ENCODE measurements around the gene HNRNPAB. TPM values are rescaled to one million over a fixed set of nuclear protein-coding genes. Genes with fewer than 3 reads are reported as not detected.

The HNRNPAB gene
- total RNA-seq, 1 experiment from 2014 or later, result 547 TPM

- peak overlapping the region in 2 of 3 experiments; percentile 80 to 82; a peak in 4 of 7 replicates for H3K27ac Mint-ChIP-seq
- Histone ChIP-seq H3K23ac (ENCODE audit: insufficient read length, low read depth, low read length) (no peak overlapping the region), H3K79me2 (ENCODE audit: insufficient read depth, low read length) (peaks cover 10% of the 10 kb centered on the region; the same call in 1 of the 2 replicates), H4K91ac (ENCODE audit: insufficient read length, low read depth, low read length) (no peak overlapping the region), H3K4me1 (ENCODE audit: insufficient read depth, low read length) (no peaks in the 10 kb centered on the region), H3K4ac (ENCODE audit: low read depth, low read length) (no peak overlapping the region), H4K5ac (ENCODE audit: insufficient read length, low read depth, low read length) (no peak overlapping the region), H3K9ac (ENCODE audit: extremely low read depth, insufficient read length, low read length) (no peak overlapping the region), H3K18ac (ENCODE audit: insufficient read length, low read depth, low read length) (no peak overlapping the region), H2AK5ac (ENCODE audit: insufficient read length, low read length) (no peak overlapping the region), H3K9me3 (ENCODE audit: control insufficient read depth, low read depth, low read length) (no peaks in the 10 kb centered on the region), H2BK20ac (ENCODE audit: low read depth, low read length, poor library complexity, severe bottlenecking) (no peak overlapping the region), H2BK15ac (ENCODE audit: low read depth, low read length) (no peak overlapping the region), H4K8ac (replicated peaks; ENCODE audit: insufficient read length, low read depth, low read length) (no peak overlapping the region), H2BK12ac (ENCODE audit: insufficient read length, low read depth, low read length) (no peak overlapping the region), H2BK120ac (ENCODE audit: low read depth, low read length, poor library complexity, severe bottlenecking) (no peak overlapping the region), H4K20me1 (ENCODE audit: control insufficient read depth, insufficient read depth, insufficient read length) (no peaks in the 10 kb centered on the region), H2BK5ac (ENCODE audit: insufficient read length, low read length) (no peak overlapping the region), H3T11ph (ENCODE audit: low read length) (no peak overlapping the region), H3K79me1 (ENCODE audit: insufficient read depth, low read depth, low read length, poor library complexity, severe bottlenecking) (peaks cover 7% of the 10 kb centered on the region), H3K4me2 (ENCODE audit: insufficient read depth, insufficient read length, low read length) (no peak overlapping the region), H2AFZ (ENCODE audit: low read length) (no peak overlapping the region), H3K23me2 (ENCODE audit: insufficient read length, low read depth, low read length, poor library complexity, severe bottlenecking) (no peaks in the 10 kb centered on the region), H3K56ac (ENCODE audit: insufficient read length, low read depth, low read length) (no peak overlapping the region), H3K14ac (ENCODE audit: insufficient read depth, low read length) (no peak overlapping the region), H3K27ac (ENCODE audit: insufficient read length, low read depth, low read length) (no peak overlapping the region), H3K27me3 (ENCODE audit: insufficient read depth, low read length) (no peaks in the 10 kb centered on the region)
- no peak overlapping the region; a peak in 1 of 5 replicates for H3K4me3 Mint-ChIP-seq
- no peak for TF ChIP-seq CTCF (conservative IDR thresholded peaks at IDR 0.05)
- peaks cover 11% of the 10 kb centered on the region; the same call in 1 of the 2 replicates for H3K27me3 Mint-ChIP-seq (ENCODE audit: low read depth)
- H3K36me3 Mint-ChIP-seq (ENCODE audit: insufficient read depth in 1 of 3, low read depth in 3 of 3), result peaks cover 62 to 99% (median 93%) of the 10 kb centered on the region in 3 experiments
- H3K4me1 Mint-ChIP-seq, result peaks cover 23 to 36% of the 10 kb centered on the region in 2 experiments
- H3K9me3 Mint-ChIP-seq, result no peaks in the 10 kb centered on the region
- WGBS (ENCODE audit: extremely low coverage, insufficient read length, low lambda C conversion rate), result no CpG with 5 or more reads among the region's 8 CpGs
- DNase-seq, result no peak
Measured at GRCh38 chr5:178211095-178212048, 7.0 kb downstream of the HNRNPAB start.
